ENCODE data around the gene MOV10L1.

- TF ChIP-seq CTCF (conservative IDR thresholded peaks at IDR 0.05; ENCODE audit: low read depth in 2 of 2) (no peak), EZH2 (IDR thresholded peaks at IDR 0.05; ENCODE audit: low read depth, unreplicated experiment) (no peak), POLR2AphosphoS5 (IDR thresholded peaks at IDR 0.05; ENCODE audit: low read depth) (no peak), CREB1 (CRISPR knock-in tag; IDR thresholded peaks at IDR 0.05; ENCODE audit: low read depth) (no peak), EZH2phosphoT487 (IDR thresholded peaks at IDR 0.05; ENCODE audit: unreplicated experiment) (no peak), NANOG (IDR thresholded peaks at IDR 0.05; ENCODE audit: borderline replicate concordance) (no peak), JUNB (IDR thresholded peaks at IDR 0.05; ENCODE audit: unreplicated experiment) (no peak), REST (IDR thresholded peaks at IDR 0.05; ENCODE audit: unreplicated experiment) (no peak), ZNF462 (CRISPR knock-in tag; IDR thresholded peaks at IDR 0.05) (no peak)
Observed at GRCh38 chr22:50196256-50196655, 106.5 kb downstream of the MOV10L1 start.

Measured in GM23338 (cell line).